IMR-90 (cell line): Measurements from ENCODE around the gene FUT6. TPM values are rescaled to one million over a fixed set of nuclear protein-coding genes. Genes with fewer than 3 reads are reported as not detected.
"Not testable (repeated sequence)": the region's sequence is repeated elsewhere in the genome, so short reads cannot be mapped to it uniquely, and the experiment has no call there.

Experiments
- ATAC-seq: fragments of 200-7000 bp; cut with Tn5 transposase; 2 replicates; pipeline ENCODE4 v1.9.1; 2020; ENCODE audit warnings: low read depth, mild to moderate bottlenecking, moderate library complexity
- BruUV-seq: library from RNA; stranded (reverse); fragments of 400-500 nt; replicated peaks from 2 replicates; lab custom pipeline; 2021; lab: Mats Ljungman, UMichigan
- CTCF ChIA-PET: fragments of 300-600 bp; formaldehyde crosslinking; extraction: SDS; loops from one replicate; lab custom pipeline; 2021; ENCODE audit warnings: antibody characterized with exemption; lab: Yijun Ruan, JAX
- POLR2A ChIA-PET: fragments of 300-600 bp; sonication (Branson Sonifier 250); formaldehyde crosslinking; loops from one replicate; lab custom pipeline; 2022; ENCODE audit warnings: antibody characterized with exemption; ENCODE audit not compliant: unreplicated experiment; lab: Charles Lee
- DNase-seq: peaks from one replicate; pipeline ENCODE4 v3.0.0; 2013
- H2AFZ ChIP-seq: replicated peaks from 2 replicates; pipeline ENCODE3; 2013; ENCODE audit warnings: low read length, mild to moderate bottlenecking; ENCODE audit not compliant: poor library complexity
- H2AK5ac ChIP-seq: 2 replicates; pipeline ENCODE4 v1.6.1; 2013; ENCODE audit warnings: low read depth, low read length, inconsistent platforms
- H2AK9ac ChIP-seq: replicated peaks from 2 replicates; pipeline ENCODE3; 2013; ENCODE audit warnings: mild to moderate bottlenecking, low read depth, low read length, moderate library complexity; ENCODE audit not compliant: poor library complexity
- H2BK120ac ChIP-seq: 2 replicates; pipeline ENCODE4 v1.6.1; 2013; ENCODE audit warnings: low read depth, low read length, inconsistent platforms
- H2BK15ac ChIP-seq: 3 replicates; pipeline ENCODE4 v1.6.1; 2013; ENCODE audit warnings: low read depth, low read length, inconsistent platforms
- H2BK20ac ChIP-seq: 2 replicates; pipeline ENCODE4 v1.6.1; 2013; ENCODE audit warnings: low read depth, mild to moderate bottlenecking, inconsistent platforms, low read length, moderate library complexity
- H2BK5ac ChIP-seq: 2 replicates; pipeline ENCODE4 v1.6.1; 2013; ENCODE audit warnings: mild to moderate bottlenecking, low read depth, low read length, inconsistent platforms; ENCODE audit not compliant: poor library complexity, severe bottlenecking
- H3K14ac ChIP-seq: replicated peaks from 2 replicates; pipeline ENCODE4 v1.6.1; 2013; ENCODE audit warnings: low read depth, low read length, inconsistent platforms
- H3K18ac ChIP-seq: 2 replicates; pipeline ENCODE4 v1.6.1; 2013; ENCODE audit warnings: low read depth, low read length, control low read depth
- H3K23ac ChIP-seq: 2 replicates; pipeline ENCODE4 v1.6.1; 2013; ENCODE audit warnings: low read depth, low read length, inconsistent platforms
- H3K27ac ChIP-seq: 2 replicates; pipeline ENCODE4 v1.5.1; 2013; ENCODE audit warnings: mild to moderate bottlenecking, control low read depth, low read length; ENCODE audit not compliant: insufficient read depth
- H3K27me3 ChIP-seq: 2 replicates; pipeline ENCODE4 v1.6.1; 2013; ENCODE audit warnings: low read length; ENCODE audit not compliant: control insufficient read depth, insufficient read depth
- H3K36me3 ChIP-seq: 2 replicates; pipeline ENCODE4 v1.6.1; 2013; ENCODE audit warnings: low read length, mixed read lengths; ENCODE audit not compliant: control insufficient read depth, insufficient read depth
- H3K4ac ChIP-seq: 2 replicates; pipeline ENCODE4 v1.6.1; 2013; ENCODE audit warnings: low read depth, low read length, inconsistent platforms
- H3K4me1 ChIP-seq: 2 replicates; pipeline ENCODE4 v1.6.1; 2013; ENCODE audit warnings: low read length, mixed read lengths; ENCODE audit not compliant: control insufficient read depth, insufficient read depth
- H3K4me2 ChIP-seq: 2 replicates; pipeline ENCODE4 v1.6.1; 2013; ENCODE audit warnings: low read depth, mild to moderate bottlenecking, control low read depth, low read length, moderate library complexity
- H3K4me3 ChIP-seq: 2 replicates; pipeline ENCODE4 v1.5.1; 2013; ENCODE audit warnings: low read depth, mild to moderate bottlenecking, control low read depth, low read length, moderate library complexity; ENCODE audit not compliant: insufficient read depth
- H3K56ac ChIP-seq: 2 replicates; pipeline ENCODE4 v1.6.1; 2013; ENCODE audit warnings: low read length, inconsistent platforms; ENCODE audit not compliant: insufficient read depth; ENCODE audit errors: extremely low read depth
- H3K79me1 ChIP-seq, 2 experiments: 2 replicates each; pipeline ENCODE4 v1.6.1; 2013; ENCODE audit warnings: low read length in 2 of 2, inconsistent platforms in 1 of 2, low read depth in 1 of 2
- H3K9ac ChIP-seq: 2 replicates; pipeline ENCODE4 v1.6.1; 2013; ENCODE audit warnings: low read depth, low read length, control low read depth
- H3K9me1 ChIP-seq: 2 replicates; pipeline ENCODE4 v1.6.1; 2013; ENCODE audit warnings: low read length, inconsistent platforms; ENCODE audit not compliant: insufficient read depth
- H3K9me3 ChIP-seq: 2 replicates; pipeline ENCODE4 v1.6.1; 2013; ENCODE audit warnings: low read length; ENCODE audit not compliant: control insufficient read depth, insufficient read depth
- H4K20me1 ChIP-seq: 2 replicates; pipeline ENCODE4 v1.6.1; 2013; ENCODE audit warnings: low read length, inconsistent platforms; ENCODE audit not compliant: insufficient read depth
- H4K5ac ChIP-seq: 2 replicates; pipeline ENCODE4 v1.6.1; 2013; ENCODE audit warnings: mild to moderate bottlenecking, low read depth, low read length, control low read depth
- H4K8ac ChIP-seq, 2 experiments: 2 replicates each; pipeline ENCODE4 v1.6.1; 2013; ENCODE audit warnings: low read depth in 2 of 2, low read length in 2 of 2, control low read depth in 1 of 2, inconsistent platforms in 1 of 2
- H4K91ac ChIP-seq: 2 replicates; pipeline ENCODE4 v1.6.1; 2013; ENCODE audit warnings: low read depth, low read length, inconsistent platforms; ENCODE audit not compliant: insufficient read depth
- WGBS, 2 experiments: methylation state at CpG; one replicate each; pipeline versions ENCODE4 v1.1.5 to v1.1.7; 2013; ENCODE audit warnings: missing lambda C conversion rate in 2 of 2; ENCODE audit not compliant: insufficient read length in 1 of 2; ENCODE audit errors: extremely low coverage in 2 of 2; 5-methylcytosine and 5-hydroxymethylcytosine counted together
- dilution Hi-C: fragments of 300-500 bp; cut with HindIII; formaldehyde crosslinking; loops from one replicate; pipeline ENCODE4 v1.14.3; 2018; ENCODE audit warnings: low sequenced_read_pairs; ENCODE audit not compliant: unreplicated experiment
- in situ Hi-C: fragments of 300-500 bp; cut with MboI; formaldehyde crosslinking; loops from 3 replicates; pipeline ENCODE4 v1.14.3; 2019; ENCODE audit warnings: low sequenced_read_pairs, inconsistent platforms, mixed read lengths
- intact Hi-C: fragments of 100-400 bp; cut with micrococcal nuclease; formaldehyde crosslinking; loops from 2 replicates; pipeline ENCODE4 v1.10.0; 2022
- polyA plus RNA-seq, 3 experiments: library from polyadenylated mRNA; depleted of rRNA; stranded (reverse); fragments of >200 nt; gene quantifications; 2 replicates each; pipeline ENCODE4 v1.2.3, GENCODE V29; 2012; ENCODE audit warnings: low replicate concordance in 1 of 3
- total RNA-seq: library from RNA; depleted of rRNA; stranded (reverse); fragments of >200 nt; gene quantifications from 2 replicates; pipeline ENCODE4 v1.2.3, GENCODE V29; 2012

Gene FUT6
- total and polyA plus RNA-seq, 2 of the 4 experiments (the other 2 are of a cell fraction): not detected

- DNase-seq, H3K9ac ChIP-seq, H3K9me1 ChIP-seq, H3K4me1 ChIP-seq, intact Hi-C loops, H4K91ac ChIP-seq, H3K18ac ChIP-seq, H3K4me3 ChIP-seq, H2BK15ac ChIP-seq, H3K36me3 ChIP-seq, H3K56ac ChIP-seq, dilution Hi-C loops, ATAC-seq, in situ Hi-C loops, H4K5ac ChIP-seq, H3K4ac ChIP-seq, CTCF ChIA-PET, H4K20me1 ChIP-seq, H3K27ac ChIP-seq, H2BK120ac ChIP-seq, H3K4me2 ChIP-seq, BruUV-seq, POLR2A ChIA-PET, H4K8ac ChIP-seq, H3K14ac ChIP-seq, H3K23ac ChIP-seq, H2AK5ac ChIP-seq, H3K9me3 ChIP-seq, H2AK9ac ChIP-seq, H3K79me1 ChIP-seq, H2BK5ac ChIP-seq, H2BK20ac ChIP-seq, H2AFZ ChIP-seq: not testable (repeated sequence)
- H3K27me3 ChIP-seq: peaks cover 22% of the 10 kb centered on the region
- WGBS, 2 experiments: 60% methylated on average over 1 of the region's 5 CpGs; no CpG with 5 or more reads in 1 of the 2 experiments
These were observed 9.1 kb upstream of the FUT6 start for GRCh38 chr19:5848621-5849020.

DNA sequence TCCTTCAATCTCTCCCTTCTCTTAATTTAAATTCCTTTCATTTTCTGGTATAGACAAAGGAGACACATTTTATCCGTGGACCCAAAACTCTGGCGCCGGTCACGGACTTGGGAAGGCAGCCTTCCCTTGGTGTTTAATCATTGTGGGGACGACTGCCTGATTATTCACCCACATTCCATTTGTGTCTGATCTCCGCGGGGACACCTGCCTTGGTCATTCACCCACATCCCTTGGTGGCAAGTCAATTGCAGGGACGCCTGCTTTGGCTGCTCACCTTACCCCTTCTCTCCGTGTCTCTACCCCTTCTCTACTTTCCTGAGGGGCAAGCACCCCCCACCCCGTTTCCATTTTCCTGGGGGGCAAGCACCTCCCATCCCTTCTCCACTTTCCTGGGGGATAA lies 8.3 kb upstream of the FUT6 start:
- intact Hi-C loops, H3K23ac ChIP-seq, H2AK5ac ChIP-seq, H4K91ac ChIP-seq, ATAC-seq, in situ Hi-C loops, CTCF ChIA-PET, BruUV-seq, H3K14ac ChIP-seq, H3K27ac ChIP-seq, H2BK15ac ChIP-seq, H2AK9ac ChIP-seq, H3K4me2 ChIP-seq, H3K18ac ChIP-seq, H3K4me3 ChIP-seq, H4K5ac ChIP-seq, H2BK5ac ChIP-seq, H3K4me1 ChIP-seq, H3K9ac ChIP-seq, H2BK120ac ChIP-seq, H3K9me1 ChIP-seq, H4K20me1 ChIP-seq, dilution Hi-C loops, H3K56ac ChIP-seq, H3K9me3 ChIP-seq, H3K79me1 ChIP-seq, H4K8ac ChIP-seq, H2AFZ ChIP-seq, DNase-seq, H3K36me3 ChIP-seq, H3K4ac ChIP-seq, POLR2A ChIA-PET, H2BK20ac ChIP-seq: not testable (repeated sequence)
- 56% methylated on average over 7 of the region's 10 CpGs; no CpG with 5 or more reads in 1 of the 2 experiments for WGBS, 2 experiments
- H3K27me3 ChIP-seq: peaks cover 22% of the 10 kb centered on the region
